GM19025 (cell line): ENCODE results near the gene LPCAT4.
"Not testable (repeated sequence)": the region's sequence is repeated elsewhere in the genome, so short reads cannot be mapped to it uniquely, and the experiment has no call there.

Experiments used
- ATAC-seq: cut with Tn5 transposase; IDR thresholded peaks from one replicate; pipeline ENCODE4 v1.9.1; 2021; ENCODE audit warnings: mild to moderate bottlenecking, low read depth, moderate library complexity; ENCODE audit not compliant: unreplicated experiment

Gene LPCAT4, protein sequence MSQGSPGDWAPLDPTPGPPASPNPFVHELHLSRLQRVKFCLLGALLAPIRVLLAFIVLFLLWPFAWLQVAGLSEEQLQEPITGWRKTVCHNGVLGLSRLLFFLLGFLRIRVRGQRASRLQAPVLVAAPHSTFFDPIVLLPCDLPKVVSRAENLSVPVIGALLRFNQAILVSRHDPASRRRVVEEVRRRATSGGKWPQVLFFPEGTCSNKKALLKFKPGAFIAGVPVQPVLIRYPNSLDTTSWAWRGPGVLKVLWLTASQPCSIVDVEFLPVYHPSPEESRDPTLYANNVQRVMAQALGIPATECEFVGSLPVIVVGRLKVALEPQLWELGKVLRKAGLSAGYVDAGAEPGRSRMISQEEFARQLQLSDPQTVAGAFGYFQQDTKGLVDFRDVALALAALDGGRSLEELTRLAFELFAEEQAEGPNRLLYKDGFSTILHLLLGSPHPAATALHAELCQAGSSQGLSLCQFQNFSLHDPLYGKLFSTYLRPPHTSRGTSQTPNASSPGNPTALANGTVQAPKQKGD

GRCh38 chr15:34367101-34368081 lies at the start of gene LPCAT4:
LPCAT4 (minus strand) TSS chr15:34367196; CDS start chr15:34367100, 96 bp downstream.
- ATAC-seq: peak; percentile 80

GRCh38 chr15:34409511-34409910 lies 42.5 kb upstream of the LPCAT4 start:
- ATAC-seq: not testable (repeated sequence)

DNA sequence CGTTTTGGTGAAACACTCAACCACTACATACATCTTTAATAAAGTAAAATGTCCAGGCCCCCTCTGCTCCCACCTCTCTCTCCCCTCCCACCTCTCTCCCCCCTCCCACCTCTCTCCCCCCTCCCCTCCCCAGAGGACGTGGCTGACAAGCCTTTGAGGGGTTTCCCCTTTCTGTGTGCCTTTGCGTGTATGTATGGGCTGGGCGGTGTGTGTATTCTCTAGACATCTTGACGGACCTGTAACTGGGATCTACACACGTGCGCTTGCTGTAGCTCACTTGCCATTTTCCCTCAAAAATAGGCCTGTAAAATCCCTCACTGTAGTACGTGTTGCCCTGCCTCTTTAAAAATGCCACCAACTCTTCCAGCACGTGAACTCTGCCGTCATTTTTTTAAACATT lies 42.0 kb upstream of the LPCAT4 start:
- not testable (repeated sequence) for ATAC-seq

- ATAC-seq: peak; percentile 53
Observed at GRCh38 chr15:34403899-34404298, 36.9 kb upstream of the LPCAT4 start.

- not testable (repeated sequence) for ATAC-seq
Observed at GRCh38 chr15:34403160-34403598, 36.2 kb upstream of the LPCAT4 start.

GRCh38 chr15:34397637-34398259 lies 30.8 kb upstream of the LPCAT4 start:
- ATAC-seq: not testable (repeated sequence)

DNA sequence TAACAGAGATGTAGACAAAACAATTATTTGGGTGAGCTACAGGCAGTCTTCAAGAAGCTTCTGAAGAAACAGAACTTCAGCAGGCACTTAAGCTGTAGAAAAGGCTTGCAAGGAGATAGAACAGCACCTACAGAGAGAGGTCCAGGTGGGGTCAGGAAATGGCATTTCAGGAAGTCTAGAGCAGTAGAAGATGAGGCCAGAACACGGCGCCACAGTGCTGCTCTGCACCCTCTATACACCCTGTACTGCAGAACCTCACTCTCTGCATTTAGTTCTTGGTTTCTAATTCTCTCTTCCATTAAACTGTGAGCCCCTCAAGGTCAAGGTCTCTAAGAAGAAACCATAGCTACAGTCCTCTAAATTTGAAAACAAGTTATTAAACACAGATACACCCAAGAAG lies 26.0 kb upstream of the LPCAT4 start:
- ATAC-seq: not testable (repeated sequence)

- not testable (repeated sequence) for ATAC-seq
Observed at GRCh38 chr15:34389594-34390086, 22.6 kb upstream of the LPCAT4 start.

DNA sequence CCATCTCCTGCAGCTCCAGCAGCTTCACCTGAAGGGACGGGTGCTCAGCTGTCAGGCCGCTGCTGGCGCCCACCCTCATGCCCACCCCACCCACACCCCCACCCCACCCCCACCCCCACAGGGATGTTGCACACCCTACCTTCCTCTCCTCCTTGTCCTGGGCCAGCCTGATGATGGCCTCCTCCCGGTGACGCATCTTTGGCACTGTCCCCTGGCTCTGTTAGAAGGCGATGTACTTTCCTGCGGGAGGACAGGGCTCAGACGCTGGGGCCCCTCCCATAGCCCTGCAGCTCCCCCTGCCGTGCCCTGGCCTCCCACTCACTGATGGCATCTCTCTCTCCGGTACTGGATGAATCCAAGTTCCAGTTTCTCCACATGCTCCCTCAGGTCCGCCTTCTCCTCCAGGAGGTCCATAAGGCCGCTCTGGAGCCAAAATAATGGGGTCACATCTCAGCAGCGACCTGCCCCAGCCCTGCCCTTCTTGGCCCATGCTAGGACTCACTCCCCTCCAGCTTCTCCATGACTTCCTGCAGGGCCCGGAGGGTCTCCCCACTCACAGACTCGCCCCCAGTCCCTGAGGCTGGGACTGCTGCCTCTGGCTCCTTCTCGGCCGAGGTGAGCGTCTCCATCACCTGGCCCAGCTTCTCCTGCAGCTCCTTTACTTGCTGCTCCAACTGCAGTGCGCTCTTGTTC lies 15.0 kb upstream of the LPCAT4 start:
- not testable (repeated sequence) for ATAC-seq

DNA sequence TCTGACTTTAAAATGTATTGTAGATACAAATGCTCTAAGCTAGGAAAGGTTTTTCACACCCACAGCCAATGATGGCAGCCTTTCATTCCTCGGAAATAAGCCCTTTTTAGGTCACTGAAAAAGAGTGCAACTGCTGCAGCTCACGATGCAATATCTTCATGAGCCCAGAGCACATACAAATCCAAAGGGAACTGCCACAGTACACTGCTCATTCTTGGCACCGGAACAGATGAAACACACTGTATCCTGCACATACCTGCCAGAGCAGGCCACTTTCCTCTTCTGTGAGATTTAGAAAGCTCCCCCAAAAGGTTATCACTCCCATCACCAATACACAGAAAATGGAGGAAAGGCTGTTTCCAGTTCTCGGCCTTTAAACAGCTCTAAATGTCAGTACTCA lies 13.5 kb upstream of the LPCAT4 start:
- ATAC-seq: not testable (repeated sequence)

DNA sequence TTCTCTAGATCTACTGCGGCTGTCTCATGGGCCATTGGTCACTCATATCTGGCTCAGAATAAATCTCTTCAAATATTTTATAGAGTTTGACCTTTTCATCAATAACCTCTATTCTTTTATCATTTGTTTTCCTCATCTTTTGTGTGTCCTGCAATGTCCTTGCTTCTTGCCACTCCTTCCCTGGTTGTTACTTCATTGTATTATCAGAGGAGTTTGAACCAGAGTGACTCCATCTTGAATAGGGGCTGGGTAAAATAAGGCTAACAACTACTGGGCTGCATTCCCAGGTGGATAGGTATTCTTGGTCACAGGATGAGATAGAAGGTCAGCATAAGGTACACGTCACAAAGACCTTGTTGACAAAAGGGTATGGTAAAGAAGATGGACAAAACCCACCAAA lies 9.9 kb upstream of the LPCAT4 start:
- ATAC-seq: no peak

DNA sequence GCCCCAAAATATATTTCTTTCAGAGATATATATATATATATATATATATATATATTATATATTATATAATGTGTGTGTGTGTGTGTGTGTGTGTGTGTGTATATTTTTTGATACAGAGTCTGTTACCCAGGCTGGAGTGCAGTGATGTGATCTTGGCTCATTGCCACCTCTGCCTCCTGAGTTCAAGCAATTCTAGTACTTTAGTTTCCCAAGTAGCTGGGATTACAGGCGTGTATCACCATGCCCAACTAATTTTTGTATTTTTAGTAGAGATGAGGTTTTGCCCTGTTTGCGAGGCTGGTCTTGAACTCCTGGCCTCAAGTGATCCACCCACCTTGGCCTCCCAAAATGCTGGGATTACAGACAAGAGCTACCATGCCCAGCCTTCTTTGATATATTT lies 8.5 kb upstream of the LPCAT4 start:
- ATAC-seq: not testable (repeated sequence)

DNA sequence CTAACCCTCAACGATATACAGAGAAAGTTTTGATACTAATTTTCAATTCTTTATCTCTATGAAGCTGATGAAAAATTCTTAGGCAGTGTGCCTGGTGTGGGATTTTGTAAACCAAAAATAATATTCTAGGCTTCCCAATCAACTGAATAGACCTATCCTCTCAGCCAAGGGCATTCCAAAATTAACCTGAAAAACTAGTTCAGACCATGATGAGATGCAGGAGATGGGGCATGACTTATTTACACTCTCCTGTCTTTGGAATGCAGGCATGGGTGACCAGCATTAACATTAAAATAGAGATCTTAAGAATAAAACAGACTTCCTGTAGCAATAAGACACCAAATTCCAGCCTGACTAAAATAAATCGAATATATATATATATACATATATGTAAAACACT lies 7.8 kb upstream of the LPCAT4 start:
- no peak for ATAC-seq

- no peak for ATAC-seq
Observed at GRCh38 chr15:34373951-34374350, 7.0 kb upstream of the LPCAT4 start.

DNA sequence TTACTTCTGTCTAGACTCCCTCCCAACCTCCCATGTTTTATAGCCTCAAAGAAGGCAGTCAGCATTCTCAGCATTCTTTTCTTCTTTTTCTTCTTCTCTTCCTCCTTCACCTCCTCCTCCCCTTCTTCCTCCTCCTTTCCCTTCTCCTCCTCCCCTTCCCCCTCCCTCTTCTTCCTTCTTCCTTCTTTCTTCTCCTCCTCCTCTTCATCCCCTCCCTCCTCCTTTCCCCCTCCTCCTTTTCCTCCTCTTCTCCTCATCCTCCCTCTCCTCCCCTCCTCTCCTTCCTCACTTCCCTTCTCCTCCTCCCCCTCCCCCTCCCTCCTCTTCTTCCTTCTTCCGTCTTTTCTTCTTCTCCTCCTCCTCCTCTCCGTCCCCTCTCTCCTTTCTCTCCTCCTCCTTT lies 3.6 kb upstream of the LPCAT4 start:
- ATAC-seq: no peak

- no peak for ATAC-seq
Observed at GRCh38 chr15:34370129-34370528, 3.1 kb upstream of the LPCAT4 start.

GRCh38 chr15:34366271-34367065 lies 528 bp downstream of the LPCAT4 start:
- ATAC-seq: no peak

DNA sequence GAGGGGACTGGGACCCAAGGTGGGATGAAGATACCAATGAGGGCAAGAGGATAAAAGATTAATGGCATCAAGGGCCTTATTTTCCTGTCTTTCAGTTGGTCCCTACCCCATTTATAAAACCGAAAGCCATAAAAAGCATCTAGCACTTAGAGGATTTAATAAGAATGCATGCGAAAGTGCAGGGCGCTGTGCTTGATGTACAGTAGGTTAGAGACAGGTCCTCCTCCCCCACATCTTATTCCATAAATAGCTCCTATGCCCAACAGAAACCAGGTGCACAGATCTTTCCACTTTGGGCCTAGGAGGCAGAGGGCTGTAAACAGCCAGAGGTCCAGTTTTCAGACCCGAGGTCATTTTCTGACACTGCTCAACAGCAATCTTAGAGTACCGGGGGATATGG lies 1.2 kb downstream of the LPCAT4 start:
- no peak for ATAC-seq
